Cardiac muscle cell (in vitro differentiated cells and primary cell): ENCODE data around the gene SRSF9. TPM values are rescaled to one million over a fixed set of nuclear protein-coding genes. Genes with fewer than 3 reads are reported as not detected.

Source experiments
- DNase-seq, 2 donors: peaks; one replicate each; pipeline versions ENCODE4 v3.0.0 to v3.0.0-alpha.2; 2010 to 2017; ENCODE audit warnings: low read depth in 1 of 2, low spot score in 1 of 2
- H3K27ac ChIP-seq: fragments of 200-600 bp; sonication (generic); 2 replicates; pipeline ENCODE4 v1.5.1; 2016
- H3K27me3 ChIP-seq: fragments of 200-600 bp; sonication (generic); 2 replicates; pipeline ENCODE4 v1.6.0; 2016; ENCODE audit warnings: control low read depth
- H3K36me3 ChIP-seq: fragments of 200-600 bp; sonication (generic); 2 replicates; pipeline ENCODE4 v1.5.1; 2016; ENCODE audit warnings: control low read depth
- H3K4me1 ChIP-seq: fragments of 200-600 bp; sonication (generic); 2 replicates; pipeline ENCODE4 v1.8.1; 2017; ENCODE audit warnings: low read depth, mild to moderate bottlenecking, mixed run types
- H3K4me3 ChIP-seq: fragments of 200-600 bp; sonication (generic); 2 replicates; pipeline ENCODE4 v1.5.1; 2016; ENCODE audit warnings: mild to moderate bottlenecking
- H3K9me3 ChIP-seq: fragments of 200-600 bp; sonication (generic); 2 replicates; pipeline ENCODE4 v1.5.1; 2017; ENCODE audit warnings: low read depth, mild to moderate bottlenecking, control low read depth
- polyA plus RNA-seq: library from polyadenylated mRNA; unstranded; fragments of >200 nt; fragmentation: Nextera tagmentation; extraction: Ambion mirVana; gene quantifications from 2 replicates; pipeline ENCODE4 v1.2.1, GENCODE V29; 2016
- total RNA-seq: library from RNA; depleted of rRNA; stranded (reverse); fragments of >200 nt; gene quantifications from 2 replicates; pipeline ENCODE4 v1.2.3, GENCODE V29; 2016
- TF ChIP-seq, protein P1 (sequence below): IDR thresholded peaks from 2 replicates; pipeline ENCODE4 v1.5.1; 2012; ENCODE audit warnings: low read depth, mild to moderate bottlenecking, low read length

SRSF9 gene
- total and polyA plus RNA-seq, 2 experiments from 2014 or later, result 131 to 205 TPM

DNA sequence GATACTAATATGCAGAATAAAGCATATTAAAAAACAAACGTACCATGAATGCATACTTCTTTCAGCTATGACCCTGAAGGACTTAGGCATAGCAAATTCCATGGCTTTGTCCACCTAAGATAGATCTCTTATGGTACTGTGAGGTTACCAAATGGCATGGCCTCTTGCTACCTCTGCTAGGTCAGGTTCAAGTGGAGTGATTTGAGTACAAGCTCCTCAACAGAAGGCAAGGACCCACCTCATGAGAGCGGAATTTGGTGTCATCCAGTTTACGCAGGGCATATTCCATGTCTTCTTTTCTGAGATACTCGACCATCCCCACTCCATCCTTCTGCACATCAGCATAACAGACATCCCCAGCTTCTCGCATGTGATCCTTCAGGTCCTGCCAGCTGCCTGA lies 5.8 kb downstream of the SRSF9 start:
- no peak overlapping the region for H3K27ac ChIP-seq
- DNase-seq, result no peak
- H3K4me1 ChIP-seq, result peaks cover 4% of the 10 kb centered on the region
- no peak overlapping the region for H3K4me3 ChIP-seq
- no peaks in the 10 kb centered on the region for H3K9me3 ChIP-seq
- no peaks in the 10 kb centered on the region for H3K27me3 ChIP-seq
- TF ChIP-seq, protein P1, sequence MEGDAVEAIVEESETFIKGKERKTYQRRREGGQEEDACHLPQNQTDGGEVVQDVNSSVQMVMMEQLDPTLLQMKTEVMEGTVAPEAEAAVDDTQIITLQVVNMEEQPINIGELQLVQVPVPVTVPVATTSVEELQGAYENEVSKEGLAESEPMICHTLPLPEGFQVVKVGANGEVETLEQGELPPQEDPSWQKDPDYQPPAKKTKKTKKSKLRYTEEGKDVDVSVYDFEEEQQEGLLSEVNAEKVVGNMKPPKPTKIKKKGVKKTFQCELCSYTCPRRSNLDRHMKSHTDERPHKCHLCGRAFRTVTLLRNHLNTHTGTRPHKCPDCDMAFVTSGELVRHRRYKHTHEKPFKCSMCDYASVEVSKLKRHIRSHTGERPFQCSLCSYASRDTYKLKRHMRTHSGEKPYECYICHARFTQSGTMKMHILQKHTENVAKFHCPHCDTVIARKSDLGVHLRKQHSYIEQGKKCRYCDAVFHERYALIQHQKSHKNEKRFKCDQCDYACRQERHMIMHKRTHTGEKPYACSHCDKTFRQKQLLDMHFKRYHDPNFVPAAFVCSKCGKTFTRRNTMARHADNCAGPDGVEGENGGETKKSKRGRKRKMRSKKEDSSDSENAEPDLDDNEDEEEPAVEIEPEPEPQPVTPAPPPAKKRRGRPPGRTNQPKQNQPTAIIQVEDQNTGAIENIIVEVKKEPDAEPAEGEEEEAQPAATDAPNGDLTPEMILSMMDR, result no peak
- peaks cover 75% of the 10 kb centered on the region for H3K36me3 ChIP-seq

DNA sequence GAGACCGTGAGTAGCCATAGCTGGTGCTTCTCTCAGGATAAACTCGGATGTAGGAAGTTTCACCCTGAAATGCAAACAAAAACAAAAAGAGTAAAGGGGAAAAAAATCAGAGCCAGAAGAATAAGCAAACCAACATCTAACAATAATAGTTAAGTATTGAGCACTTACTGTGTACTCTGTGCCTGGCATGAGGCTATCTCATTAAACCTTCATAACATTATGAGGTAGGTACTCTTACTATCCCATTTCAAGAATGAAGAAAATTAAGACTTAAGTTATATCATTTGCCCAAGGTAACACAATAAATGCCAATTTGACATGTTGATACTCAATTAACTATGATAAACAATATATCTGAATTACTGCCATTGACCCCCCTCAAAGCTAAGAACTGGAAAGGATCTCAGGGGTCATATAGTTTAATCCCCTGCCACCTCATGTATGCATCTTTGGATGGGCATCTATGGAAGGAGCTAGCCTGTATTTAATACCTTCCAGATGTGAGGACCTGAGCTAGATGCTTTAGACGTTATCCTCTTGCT lies 7.4 kb downstream of the SRSF9 start:
- no peaks in the 10 kb centered on the region for H3K4me1 ChIP-seq
- H3K9me3 ChIP-seq, result no peaks in the 10 kb centered on the region
- no peak overlapping the region for H3K27ac ChIP-seq
- DNase-seq, result no peak
- peaks cover 79% of the 10 kb centered on the region for H3K36me3 ChIP-seq
- TF ChIP-seq, protein P1, result no peak
- H3K4me3 ChIP-seq, result no peak overlapping the region
- no peaks in the 10 kb centered on the region for H3K27me3 ChIP-seq

DNA sequence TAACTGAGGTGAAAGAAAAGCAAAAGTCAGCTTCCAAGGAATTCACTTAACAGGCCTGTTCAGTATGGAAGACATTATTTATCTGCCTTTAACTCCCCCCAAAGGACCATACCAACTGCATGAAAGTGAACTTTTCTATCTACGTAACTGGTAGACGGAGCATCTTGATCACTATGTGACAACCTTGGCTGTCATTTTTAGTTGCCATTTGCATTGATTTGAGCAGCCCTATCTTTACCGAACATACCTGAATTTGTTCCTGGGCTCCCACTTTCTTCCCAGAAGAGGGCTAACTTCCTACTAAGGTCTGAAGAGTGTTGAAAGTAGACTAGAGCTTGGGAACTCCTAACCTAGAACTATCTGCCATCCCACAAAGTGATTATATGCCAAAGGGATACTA lies 9.4 kb downstream of the SRSF9 start:
- H3K27me3 ChIP-seq, result no peaks in the 10 kb centered on the region
- peaks cover 71% of the 10 kb centered on the region for H3K36me3 ChIP-seq
- DNase-seq, result no peak
- no peaks in the 10 kb centered on the region for H3K4me1 ChIP-seq
- no peak overlapping the region for H3K4me3 ChIP-seq
- H3K9me3 ChIP-seq, result no peaks in the 10 kb centered on the region
- TF ChIP-seq, protein P1, result no peak
- no peak overlapping the region for H3K27ac ChIP-seq

DNA sequence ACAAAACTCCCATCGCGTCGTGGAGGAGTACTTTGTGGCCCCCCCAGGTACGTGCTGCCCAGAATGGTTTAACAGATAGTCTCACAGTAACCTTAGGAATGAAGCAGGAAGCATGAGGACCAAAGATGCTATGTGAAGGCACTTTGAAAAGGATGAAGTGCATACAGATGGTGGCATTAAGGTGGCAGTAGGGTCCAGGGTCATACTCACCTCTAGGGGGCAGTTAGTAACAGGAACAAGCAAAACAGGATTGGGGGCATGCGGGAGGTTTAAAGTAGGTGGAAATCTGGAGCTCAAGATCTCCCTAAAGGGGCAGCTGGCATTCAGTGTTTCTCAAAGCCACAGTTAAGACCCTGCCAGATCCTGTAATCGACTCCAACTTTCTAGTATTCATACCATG lies 12.4 kb downstream of the SRSF9 start:
- no peaks in the 10 kb centered on the region for H3K9me3 ChIP-seq
- peaks cover 52% of the 10 kb centered on the region for H3K36me3 ChIP-seq
- no peaks in the 10 kb centered on the region for H3K27me3 ChIP-seq
- TF ChIP-seq, protein P1, result peak; percentile 31
- H3K4me3 ChIP-seq, result no peak overlapping the region
- H3K4me1 ChIP-seq, result no peaks in the 10 kb centered on the region
- peak in 1 of 2 donors; percentile 6 for DNase-seq
- H3K27ac ChIP-seq, result no peak overlapping the region

DNA sequence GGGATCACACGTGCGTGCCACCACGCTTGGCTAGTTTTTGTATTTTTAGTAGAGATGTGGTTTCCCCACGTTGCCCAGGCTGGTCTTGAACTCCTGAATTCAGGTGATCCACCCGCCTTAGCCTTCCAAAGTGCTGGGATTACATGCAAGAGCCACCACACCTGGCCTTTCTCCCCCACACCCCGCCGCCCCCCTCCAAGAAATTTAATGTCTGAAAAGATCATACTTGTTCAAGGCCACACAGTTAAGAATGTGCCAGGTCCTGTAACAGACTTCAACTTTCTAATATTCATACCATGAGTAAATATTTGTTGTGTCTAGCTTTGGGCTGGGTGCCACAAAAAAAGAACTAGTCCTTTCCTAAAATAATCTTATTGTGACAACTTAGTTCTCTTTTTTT lies 14.2 kb downstream of the SRSF9 start:
- no peak overlapping the region for H3K4me3 ChIP-seq
- TF ChIP-seq, protein P1, result no peak
- no peak for DNase-seq
- H3K4me1 ChIP-seq, result no peaks in the 10 kb centered on the region
- peaks cover 37% of the 10 kb centered on the region for H3K36me3 ChIP-seq
- H3K27me3 ChIP-seq, result no peaks in the 10 kb centered on the region
- H3K9me3 ChIP-seq, result no peaks in the 10 kb centered on the region
- no peak overlapping the region for H3K27ac ChIP-seq
